ENCODE measurements around the gene SLC29A3. TPM values are rescaled to one million over a fixed set of nuclear protein-coding genes. Genes with fewer than 3 reads are reported as not detected.
"Not testable (repeated sequence)": the region's sequence is repeated elsewhere in the genome, so short reads cannot be mapped to it uniquely, and the experiment has no call there.

Gene SLC29A3
- total RNA-seq, 1 experiment from 2014 or later: 5.2 TPM

GRCh38 chr10:71290331-71290730, 28.7 kb upstream of the SLC29A3 start:
- Histone ChIP-seq H3K36me3 (replicated peaks; ENCODE audit: control insufficient read depth, insufficient read depth, low read length) (peaks cover 17% of the 10 kb centered on the region), H3K4me3 (ENCODE audit: insufficient read depth, low read depth, low read length) (no peak overlapping the region), H3K27me3 (ENCODE audit: control insufficient read depth, insufficient read depth, low read length) (no peaks in the 10 kb centered on the region)
- DNase-seq: no peak

GRCh38 chr10:71290806-71291527, 28.1 kb upstream of the SLC29A3 start:
- no peak for DNase-seq

GRCh38 chr10:71291528-71291900, 27.5 kb upstream of the SLC29A3 start:
- DNase-seq: no peak
- Histone ChIP-seq H3K36me3 (replicated peaks; ENCODE audit: control insufficient read depth, insufficient read depth, low read length) (peaks cover 16% of the 10 kb centered on the region), H3K4me3 (ENCODE audit: insufficient read depth, low read depth, low read length) (no peak overlapping the region), H3K27me3 (ENCODE audit: control insufficient read depth, insufficient read depth, low read length) (no peaks in the 10 kb centered on the region)

More at GRCh38 chr10:71290806-71291527, 28.1 kb upstream of the SLC29A3 start:
- Histone ChIP-seq H3K4me3 (ENCODE audit: insufficient read depth, low read depth, low read length) (no peak overlapping the region), H3K36me3 (replicated peaks; ENCODE audit: control insufficient read depth, insufficient read depth, low read length) (peaks cover 14% of the 10 kb centered on the region), H3K27me3 (ENCODE audit: control insufficient read depth, insufficient read depth, low read length) (no peaks in the 10 kb centered on the region)

GRCh38 chr10:71292624-71293445, 26.2 kb upstream of the SLC29A3 start:
- no peak for DNase-seq
- Histone ChIP-seq H3K36me3 (replicated peaks; ENCODE audit: control insufficient read depth, insufficient read depth, low read length) (peaks cover 16% of the 10 kb centered on the region), H3K4me3 (ENCODE audit: insufficient read depth, low read depth, low read length) (no peak overlapping the region), H3K27me3 (ENCODE audit: control insufficient read depth, insufficient read depth, low read length) (no peaks in the 10 kb centered on the region)

GRCh38 chr10:71293446-71294084, 25.5 kb upstream of the SLC29A3 start:
- Histone ChIP-seq H3K27me3 (ENCODE audit: control insufficient read depth, insufficient read depth, low read length) (no peaks in the 10 kb centered on the region), H3K36me3 (replicated peaks; ENCODE audit: control insufficient read depth, insufficient read depth, low read length) (peaks cover 15% of the 10 kb centered on the region), H3K4me3 (ENCODE audit: insufficient read depth, low read depth, low read length) (no peak overlapping the region)
- no peak for DNase-seq

- no peak overlapping the region for H3K4me3 ChIP-seq (ENCODE audit: insufficient read depth, low read depth, low read length)
- no peak for DNase-seq
- H3K27me3 ChIP-seq (ENCODE audit: control insufficient read depth, insufficient read depth, low read length): no peaks in the 10 kb centered on the region
- H3K36me3 ChIP-seq (replicated peaks; ENCODE audit: control insufficient read depth, insufficient read depth, low read length): peaks cover 15% of the 10 kb centered on the region
Measured at GRCh38 chr10:71294091-71294561, 24.9 kb upstream of the SLC29A3 start.

GRCh38 chr10:71294856-71295255, 24.2 kb upstream of the SLC29A3 start:
- Histone ChIP-seq H3K27me3 (ENCODE audit: control insufficient read depth, insufficient read depth, low read length) (no peaks in the 10 kb centered on the region), H3K36me3 (replicated peaks; ENCODE audit: control insufficient read depth, insufficient read depth, low read length) (peaks cover 15% of the 10 kb centered on the region), H3K4me3 (ENCODE audit: insufficient read depth, low read depth, low read length) (no peak overlapping the region)
- no peak for DNase-seq

DNA sequence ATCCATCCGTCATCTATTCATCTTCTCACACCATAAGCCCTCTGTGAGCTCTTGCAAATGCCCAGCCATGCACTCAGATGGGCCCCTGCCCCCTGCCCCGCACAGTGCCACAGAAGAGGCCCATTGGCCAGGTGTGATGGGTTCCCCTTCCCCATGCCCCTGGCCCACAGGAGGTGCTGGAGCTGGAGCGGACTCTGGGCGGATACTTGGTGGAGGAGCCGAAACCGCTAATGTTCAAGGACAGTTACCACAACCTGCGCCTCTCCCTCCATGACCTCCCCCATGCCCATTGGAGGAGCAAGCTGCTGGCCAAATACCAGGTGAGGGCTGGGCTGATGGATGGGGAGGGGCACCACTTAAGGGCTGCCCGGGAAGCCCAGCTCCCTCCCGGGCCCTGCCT, 23.4 kb upstream of the SLC29A3 start:
- H3K36me3 ChIP-seq (replicated peaks; ENCODE audit: control insufficient read depth, insufficient read depth, low read length): peaks cover 15% of the 10 kb centered on the region
- H3K4me3 ChIP-seq (ENCODE audit: insufficient read depth, low read depth, low read length): no peak overlapping the region
- H3K27me3 ChIP-seq (ENCODE audit: control insufficient read depth, insufficient read depth, low read length): no peaks in the 10 kb centered on the region
- DNase-seq: no peak

GRCh38 chr10:71296086-71296485, 23.0 kb upstream of the SLC29A3 start:
- H3K4me3 ChIP-seq (ENCODE audit: insufficient read depth, low read depth, low read length): no peak overlapping the region
- peaks cover 15% of the 10 kb centered on the region for H3K36me3 ChIP-seq (replicated peaks; ENCODE audit: control insufficient read depth, insufficient read depth, low read length)
- DNase-seq: no peak
- no peaks in the 10 kb centered on the region for H3K27me3 ChIP-seq (ENCODE audit: control insufficient read depth, insufficient read depth, low read length)

- H3K27me3 ChIP-seq (ENCODE audit: control insufficient read depth, insufficient read depth, low read length); DNase-seq; H3K4me3 ChIP-seq (ENCODE audit: insufficient read depth, low read depth, low read length): not testable (repeated sequence)
- peaks cover 14% of the 10 kb centered on the region for H3K36me3 ChIP-seq (replicated peaks; ENCODE audit: control insufficient read depth, insufficient read depth, low read length)
Measured at GRCh38 chr10:71296811-71297210, 22.2 kb upstream of the SLC29A3 start.

- no peak for DNase-seq
- H3K27me3 ChIP-seq (ENCODE audit: control insufficient read depth, insufficient read depth, low read length): no peaks in the 10 kb centered on the region
- peaks cover 11% of the 10 kb centered on the region for H3K36me3 ChIP-seq (replicated peaks; ENCODE audit: control insufficient read depth, insufficient read depth, low read length)
- no peak overlapping the region for H3K4me3 ChIP-seq (ENCODE audit: insufficient read depth, low read depth, low read length)
Measured at GRCh38 chr10:71297343-71297742, 21.7 kb upstream of the SLC29A3 start.

DNA sequence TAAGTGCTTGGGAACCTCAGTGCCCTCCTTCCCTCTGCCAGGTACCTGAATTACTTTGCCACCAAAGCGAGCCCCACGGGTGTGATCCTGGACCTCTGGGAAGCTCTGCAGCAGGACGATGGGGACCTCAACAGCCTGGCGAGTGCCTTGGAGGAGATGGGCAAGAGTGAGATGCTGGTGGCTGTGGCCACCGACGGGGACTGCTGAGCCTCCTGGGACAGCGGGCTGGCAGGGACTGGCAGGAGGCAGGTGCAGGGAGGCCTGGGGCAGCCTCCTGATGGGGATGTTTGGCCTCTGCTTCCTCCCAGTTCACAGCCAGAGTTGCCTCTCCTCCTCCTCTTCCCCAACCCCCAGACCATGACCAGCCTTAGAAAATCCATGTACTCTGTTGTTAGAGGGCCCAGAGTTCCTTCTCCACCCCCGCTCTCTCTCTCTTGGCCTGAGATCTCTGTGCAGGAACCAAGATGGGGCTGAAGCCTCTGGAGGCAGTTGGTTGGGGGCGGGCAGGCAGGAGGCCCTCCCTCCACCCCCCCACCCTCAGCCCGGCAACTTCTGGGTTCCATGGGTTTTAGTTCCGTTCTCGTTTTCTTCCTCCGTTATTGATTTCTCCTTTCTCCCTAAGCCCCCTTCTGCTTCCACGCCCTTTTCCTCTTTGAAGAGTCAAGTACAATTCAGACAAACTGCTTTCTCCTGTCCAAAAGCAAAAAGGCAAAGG, 19.8 kb upstream of the SLC29A3 start:
- Histone ChIP-seq H3K27me3 (ENCODE audit: control insufficient read depth, insufficient read depth, low read length) (no peaks in the 10 kb centered on the region), H3K36me3 (replicated peaks; ENCODE audit: control insufficient read depth, insufficient read depth, low read length) (peaks cover 9% of the 10 kb centered on the region), H3K4me3 (ENCODE audit: insufficient read depth, low read depth, low read length) (no peak overlapping the region)
- DNase-seq: no peak

GRCh38 chr10:71300555-71301370, 18.3 kb upstream of the SLC29A3 start:
- no peak overlapping the region for H3K4me3 ChIP-seq (ENCODE audit: insufficient read depth, low read depth, low read length)
- DNase-seq: no peak
- H3K27me3 ChIP-seq (ENCODE audit: control insufficient read depth, insufficient read depth, low read length): no peaks in the 10 kb centered on the region
- peaks cover 6% of the 10 kb centered on the region for H3K36me3 ChIP-seq (replicated peaks; ENCODE audit: control insufficient read depth, insufficient read depth, low read length)

Data from H7 (cell line).